ENCODE results near the gene DENND1B.
"Not testable (repeated sequence)": the region's sequence is repeated elsewhere in the genome, so short reads cannot be mapped to it uniquely, and the experiment has no call there.

DENND1B gene

GRCh38 chr1:197619008-197619640 is 156.2 kb downstream of the DENND1B start:
- no peak for DNase-seq

GRCh38 chr1:197618061-197618460 is 157.2 kb downstream of the DENND1B start:
- no peak for DNase-seq

- no peak for DNase-seq
Observed at GRCh38 chr1:197615693-197616011, 159.6 kb downstream of the DENND1B start.

- peak in 1 of 14 donors; percentile 13 for DNase-seq
Observed at GRCh38 chr1:197614916-197615692, 160.2 kb downstream of the DENND1B start.

GRCh38 chr1:197606168-197606845 is 169.0 kb downstream of the DENND1B start:
- DNase-seq: no peak

GRCh38 chr1:197604302-197604701 is 171.0 kb downstream of the DENND1B start:
- DNase-seq: no peak

GRCh38 chr1:197600751-197601150 is 174.5 kb downstream of the DENND1B start:
- DNase-seq: no peak

GRCh38 chr1:197599789-197600188 is 175.5 kb downstream of the DENND1B start:
- DNase-seq: no peak

- DNase-seq: no peak
Observed at GRCh38 chr1:197598935-197599334, 176.3 kb downstream of the DENND1B start.

- peak in 1 of 14 donors; percentile 67 for DNase-seq
Observed at GRCh38 chr1:197595304-197595904, 179.9 kb downstream of the DENND1B start.

- no peak for DNase-seq
Observed at GRCh38 chr1:197590687-197591086, 184.6 kb downstream of the DENND1B start.

GRCh38 chr1:197585809-197586208 is 189.5 kb downstream of the DENND1B start:
- DNase-seq: no peak

GRCh38 chr1:197577580-197577979 is 197.7 kb downstream of the DENND1B start:
- no peak for DNase-seq

GRCh38 chr1:197575531-197575930 is 199.7 kb downstream of the DENND1B start:
- DNase-seq: not testable (repeated sequence)

GRCh38 chr1:197572169-197572568 is 203.1 kb downstream of the DENND1B start:
- no peak for DNase-seq

GRCh38 chr1:197567442-197567841 is 207.8 kb downstream of the DENND1B start:
- DNase-seq: no peak

GRCh38 chr1:197561041-197561440 is 214.2 kb downstream of the DENND1B start:
- no peak for DNase-seq

GRCh38 chr1:197559655-197560054 is 215.6 kb downstream of the DENND1B start:
- no peak for DNase-seq

- DNase-seq: no peak
Observed at GRCh38 chr1:197559244-197559643, 216.0 kb downstream of the DENND1B start.

GRCh38 chr1:197557302-197557701 is 218.0 kb downstream of the DENND1B start:
- no peak for DNase-seq

GRCh38 chr1:197553281-197553680 is 222.0 kb downstream of the DENND1B start:
- DNase-seq: no peak

- no peak for DNase-seq
Observed at GRCh38 chr1:197546989-197547388, 228.3 kb downstream of the DENND1B start.

GRCh38 chr1:197544553-197544952 is 230.7 kb downstream of the DENND1B start:
- DNase-seq: no peak

Data from C1 segment of cervical spinal cord (tissue), 14 donors.